Stimulated activated naive CD8-positive, alpha-beta T cell treated with anti-CD3 and anti-CD28 coated beads, Interleukin-15, Interleukin-2, amounts not matched to agents 100 ng/mL and 50 ng/mL, for 24 hours (primary cell): ENCODE data around the gene UTS2R.

Experiments used
- H3K27ac Mint-ChIP-seq: one replicate; pipeline ENCODE4 v1.8.0; 2021; ENCODE audit warnings: mild to moderate bottlenecking, mixed read lengths
- H3K27me3 Mint-ChIP-seq: one replicate; pipeline ENCODE4 v1.8.0; 2021; ENCODE audit warnings: mixed read lengths
- H3K36me3 Mint-ChIP-seq: one replicate; pipeline ENCODE4 v1.8.0; 2021; ENCODE audit warnings: low read depth, mixed read lengths
- H3K4me1 Mint-ChIP-seq: one replicate; pipeline ENCODE4 v1.8.0; 2021; ENCODE audit warnings: low read depth, mixed read lengths
- H3K4me3 Mint-ChIP-seq: one replicate; pipeline ENCODE4 v1.8.0; 2021; ENCODE audit warnings: mild to moderate bottlenecking, mixed read lengths
- H3K9me3 Mint-ChIP-seq: one replicate; pipeline ENCODE4 v1.8.0; 2021; ENCODE audit warnings: mixed read lengths

The UTS2R gene

DNA sequence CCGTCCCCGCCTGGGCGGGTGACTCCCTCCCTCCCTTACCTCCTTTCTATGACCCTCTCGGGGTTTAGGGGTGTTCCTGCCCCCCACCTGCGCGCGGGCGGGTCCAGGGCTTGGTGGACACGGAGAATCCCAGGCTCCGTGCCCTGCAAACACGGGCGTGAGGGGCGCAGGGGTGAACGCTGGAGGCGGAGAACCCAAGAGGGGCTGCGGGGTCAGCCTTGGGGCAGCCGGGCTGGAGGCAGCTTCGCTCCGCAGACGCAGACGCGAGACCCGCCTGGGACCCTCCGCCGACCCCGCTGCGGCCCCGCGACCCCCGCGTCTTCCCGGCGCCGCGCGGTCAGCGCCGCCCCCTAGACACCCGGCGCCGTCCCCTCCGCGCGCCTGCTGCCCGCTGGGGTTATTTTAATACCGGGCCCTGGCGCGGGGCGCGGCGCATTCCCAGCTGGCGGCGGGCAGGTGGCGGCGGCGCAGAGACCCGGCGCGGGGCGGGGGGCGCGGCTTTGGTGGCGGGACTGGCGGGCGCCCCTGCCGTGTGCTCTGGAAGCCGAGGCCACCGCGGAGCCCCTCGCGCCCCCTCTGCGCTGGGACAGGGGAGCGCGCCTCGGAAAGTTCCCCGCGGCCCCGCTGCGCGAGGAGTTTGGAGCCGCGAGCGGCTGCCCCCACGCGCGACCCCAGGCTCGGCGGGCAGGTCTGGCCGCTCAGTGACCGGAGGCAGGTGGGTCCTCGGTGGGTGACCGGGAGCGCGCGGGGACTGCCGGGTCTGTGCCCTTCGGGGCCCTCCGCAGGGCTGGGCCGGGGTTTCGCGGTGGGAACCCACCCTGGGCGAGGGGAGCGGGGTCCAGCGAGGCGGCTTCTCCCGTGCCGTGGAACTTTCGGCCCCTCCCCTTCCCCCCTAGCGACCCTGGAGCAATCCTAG is at the start of gene UTS2R:
TSS of gene UTS2R (plus strand) at position 433 of the 916 bp plus-strand sequence. CDS start 2,560 bp downstream, outside the sequence.
- Mint-ChIP-seq H3K9me3 (no peaks in the 10 kb centered on the region), H3K36me3 (no peaks in the 10 kb centered on the region), H3K27ac (no peak within 1 kb of the TSS), H3K27me3 (peaks cover 40% of the 10 kb centered on the region), H3K4me3 (peak within 1 kb of the TSS; percentile 65), H3K4me1 (peaks cover 21% of the 10 kb centered on the region)

DNA sequence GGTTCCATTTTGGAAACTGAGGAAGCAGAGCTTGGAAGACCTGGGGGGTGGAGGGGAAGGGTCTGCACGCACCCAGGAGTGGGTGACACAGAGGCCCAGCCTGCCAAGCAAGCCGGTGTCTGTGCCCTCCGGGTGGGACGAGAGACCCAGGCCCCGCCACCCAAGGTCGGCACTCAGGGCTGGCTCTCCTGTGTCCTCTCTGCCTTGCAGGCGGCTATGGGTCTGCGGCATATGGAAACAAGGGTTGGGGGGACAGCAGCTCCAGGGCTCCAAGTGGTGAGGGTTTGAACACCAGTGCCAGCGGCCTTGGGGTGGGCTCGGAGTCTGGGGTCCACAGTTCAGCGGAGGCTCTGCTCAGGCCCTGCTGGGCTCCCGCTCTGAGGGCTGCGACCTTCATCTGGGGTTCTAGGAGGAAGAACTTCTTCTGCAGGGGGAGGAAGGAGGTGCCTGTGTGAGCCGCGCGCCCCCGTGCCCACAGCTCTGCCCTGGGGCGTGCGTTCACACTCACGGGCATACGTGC is 49.6 kb upstream of the UTS2R start:
- H3K4me1 Mint-ChIP-seq, result peaks cover 33% of the 10 kb centered on the region
- H3K36me3 Mint-ChIP-seq, result peaks cover 3% of the 10 kb centered on the region
- peak overlapping the region; percentile 85 for H3K4me3 Mint-ChIP-seq
- H3K27me3 Mint-ChIP-seq, result no peaks in the 10 kb centered on the region
- no peaks in the 10 kb centered on the region for H3K9me3 Mint-ChIP-seq
- H3K27ac Mint-ChIP-seq, result no peak overlapping the region

DNA sequence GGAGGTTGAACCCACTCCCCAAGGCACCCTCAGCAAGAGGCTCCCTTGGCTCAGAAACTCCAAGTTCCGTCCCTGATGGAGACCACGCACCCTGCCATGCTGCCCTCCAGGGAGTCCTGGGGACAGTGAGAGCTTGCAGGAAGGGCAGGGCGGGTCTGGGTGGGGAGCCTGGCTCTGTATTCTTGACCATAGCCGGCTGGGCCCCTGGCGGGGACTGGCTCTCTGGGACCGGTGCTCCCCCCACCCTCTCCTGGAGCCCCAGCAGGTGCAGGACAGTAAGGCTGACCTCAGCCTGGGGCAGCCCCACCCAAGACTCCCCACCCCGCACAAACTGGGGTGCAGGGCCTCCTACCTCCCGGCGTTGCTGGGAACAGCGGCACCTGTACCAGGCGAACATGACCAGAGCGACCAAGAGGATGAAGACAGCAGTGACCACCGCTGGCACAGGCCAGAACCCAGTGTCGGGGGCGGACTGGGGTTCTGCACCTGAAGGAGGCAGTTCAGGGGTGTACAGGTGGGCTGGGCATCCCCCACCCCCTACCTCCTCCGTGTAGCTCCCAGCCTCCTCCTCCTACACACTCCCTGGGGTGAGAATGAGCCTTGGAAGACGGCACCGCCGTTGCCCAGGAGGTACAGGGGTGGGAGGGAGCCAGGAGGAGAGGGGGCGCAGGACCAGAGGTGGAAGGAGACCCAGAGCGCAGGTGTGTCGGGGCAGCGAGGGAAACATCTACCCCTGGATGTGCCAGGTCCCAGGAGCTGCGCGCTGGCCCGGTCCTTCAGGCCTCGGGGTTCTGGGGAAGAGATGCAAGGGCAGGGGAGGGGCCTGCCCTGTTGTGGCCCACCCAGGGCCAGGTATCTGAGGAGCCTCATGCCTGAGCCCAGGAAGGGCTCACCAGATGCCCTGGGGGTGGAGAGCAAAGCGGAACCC is 48.8 kb upstream of the UTS2R start:
- H3K27ac Mint-ChIP-seq, result no peak overlapping the region
- no peaks in the 10 kb centered on the region for H3K27me3 Mint-ChIP-seq
- peaks cover 3% of the 10 kb centered on the region for H3K36me3 Mint-ChIP-seq
- H3K4me1 Mint-ChIP-seq, result peaks cover 30% of the 10 kb centered on the region
- peak overlapping the region; percentile 85 for H3K4me3 Mint-ChIP-seq
- H3K9me3 Mint-ChIP-seq, result no peaks in the 10 kb centered on the region

DNA sequence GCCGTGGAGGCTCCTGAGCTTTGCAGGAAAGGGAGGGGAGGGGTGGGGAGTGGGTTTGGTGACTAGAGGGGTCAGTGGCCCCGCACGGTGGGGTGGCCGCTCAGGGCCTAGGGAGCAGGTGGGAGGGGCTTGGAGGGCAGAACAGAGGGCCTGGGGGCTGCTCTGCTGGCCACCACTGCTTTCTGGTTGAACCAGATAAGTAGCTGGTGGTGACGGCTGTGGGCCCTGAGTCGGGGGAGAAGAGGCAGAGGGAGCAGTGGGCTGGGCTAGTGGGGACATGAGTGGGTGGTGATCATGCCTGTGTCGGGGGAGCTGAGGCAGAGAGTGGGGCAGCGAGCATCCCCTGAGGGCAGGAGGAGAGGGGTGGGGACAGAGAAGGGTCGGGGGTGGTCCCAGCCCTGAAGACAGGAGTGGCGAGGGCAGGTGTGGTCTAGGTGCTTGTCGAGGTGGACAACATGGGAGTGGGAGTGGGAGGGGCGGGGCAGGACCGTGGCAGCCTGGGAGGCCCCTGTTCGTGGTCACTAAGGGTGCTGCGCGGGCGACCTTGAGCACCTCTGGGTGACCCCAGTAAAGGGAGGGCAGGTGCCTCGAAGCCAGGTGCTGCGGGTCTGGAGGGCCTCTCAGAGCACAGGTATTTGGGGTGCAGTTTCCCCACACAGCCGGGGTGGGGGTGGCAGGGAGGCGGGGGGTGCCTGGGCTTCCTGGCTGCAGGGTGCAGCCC is 47.9 kb upstream of the UTS2R start:
- Mint-ChIP-seq H3K4me3 (peak overlapping the region; percentile 45), H3K27ac (no peak overlapping the region), H3K27me3 (no peaks in the 10 kb centered on the region), H3K36me3 (peaks cover 3% of the 10 kb centered on the region), H3K4me1 (peaks cover 30% of the 10 kb centered on the region), H3K9me3 (no peaks in the 10 kb centered on the region)

DNA sequence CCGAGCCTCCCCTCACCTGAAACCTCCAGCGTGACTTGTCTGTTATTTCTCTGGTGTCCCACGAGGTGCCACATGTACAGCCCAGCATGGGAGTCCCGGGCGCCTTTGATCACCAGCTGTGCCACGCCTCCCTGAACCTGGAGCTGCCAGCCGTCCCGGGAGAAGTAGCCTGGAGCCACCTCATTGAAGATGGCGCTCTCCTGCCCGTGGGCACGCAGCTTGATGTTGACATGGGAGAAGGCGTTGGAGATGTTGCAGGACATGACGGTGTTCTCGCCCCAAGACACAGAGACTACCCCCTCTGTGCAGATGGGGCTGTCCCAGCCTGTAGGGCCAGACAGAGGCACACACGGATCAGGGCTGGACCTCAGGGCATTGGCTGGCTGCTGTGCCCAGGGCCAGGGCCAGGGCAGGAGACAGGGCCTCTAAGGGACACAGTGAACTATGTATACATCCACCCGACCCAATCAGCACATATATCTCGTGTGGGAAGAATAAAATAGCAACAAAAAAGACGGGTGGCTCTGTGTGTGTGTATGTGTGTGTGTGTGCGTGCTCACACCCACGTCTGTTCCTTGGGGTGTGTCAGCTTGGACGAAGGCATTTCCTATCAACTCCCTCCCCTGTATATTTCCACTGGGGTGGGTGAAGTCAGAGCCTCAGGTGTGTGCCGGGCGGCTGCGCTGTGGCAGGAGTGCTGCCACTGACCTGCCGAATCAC is 46.8 kb upstream of the UTS2R start:
- Mint-ChIP-seq H3K27ac (peak overlapping the region; percentile 52), H3K36me3 (peaks cover 3% of the 10 kb centered on the region), H3K27me3 (no peaks in the 10 kb centered on the region), H3K4me1 (peaks cover 30% of the 10 kb centered on the region), H3K4me3 (no peak overlapping the region), H3K9me3 (no peaks in the 10 kb centered on the region)

DNA sequence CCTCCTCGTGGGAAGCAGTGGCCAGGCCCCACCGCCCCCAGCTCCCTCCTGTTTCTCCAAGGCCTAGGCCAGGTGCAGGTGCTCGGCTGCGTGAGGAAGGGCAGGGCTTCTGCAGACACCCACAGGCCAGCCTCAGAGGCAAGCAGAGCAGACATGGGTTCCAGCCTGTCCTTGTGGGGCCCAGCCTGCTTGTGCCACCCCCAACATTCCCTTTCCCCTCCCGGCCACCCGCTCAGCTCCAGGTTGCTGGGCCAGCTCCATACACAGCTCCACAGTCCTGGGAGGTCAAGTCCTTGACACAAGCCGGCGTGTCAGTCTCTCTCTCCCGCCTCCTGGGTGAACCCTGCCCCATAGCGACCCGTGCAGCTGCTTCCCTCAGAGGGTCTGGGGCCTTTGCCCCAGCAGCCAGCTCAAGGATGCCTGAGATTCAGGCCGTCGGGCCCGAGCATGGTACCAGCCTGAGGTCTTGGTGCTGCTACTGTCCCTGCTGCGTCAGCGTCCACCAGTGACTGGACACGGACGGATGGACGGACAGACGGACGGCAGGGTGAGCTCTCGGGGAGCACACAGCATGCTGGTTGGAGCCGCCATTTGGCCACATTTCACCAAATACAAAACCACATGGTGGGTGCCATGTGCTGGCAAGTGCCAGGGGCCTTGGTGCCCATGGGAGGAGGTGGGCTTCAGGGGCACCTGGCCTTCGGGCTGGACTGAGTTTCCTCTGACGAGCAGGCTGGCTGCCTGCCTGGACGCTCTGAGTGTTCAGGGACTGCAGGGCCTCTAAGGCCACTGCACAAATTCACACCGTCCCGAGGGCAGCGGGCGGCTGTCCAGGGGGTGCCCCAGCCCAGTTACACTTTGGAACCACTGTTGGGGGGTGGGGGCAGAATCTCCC is 46.0 kb upstream of the UTS2R start:
- no peaks in the 10 kb centered on the region for H3K9me3 Mint-ChIP-seq
- H3K4me1 Mint-ChIP-seq, result peaks cover 29% of the 10 kb centered on the region
- no peak overlapping the region for H3K4me3 Mint-ChIP-seq

DNA sequence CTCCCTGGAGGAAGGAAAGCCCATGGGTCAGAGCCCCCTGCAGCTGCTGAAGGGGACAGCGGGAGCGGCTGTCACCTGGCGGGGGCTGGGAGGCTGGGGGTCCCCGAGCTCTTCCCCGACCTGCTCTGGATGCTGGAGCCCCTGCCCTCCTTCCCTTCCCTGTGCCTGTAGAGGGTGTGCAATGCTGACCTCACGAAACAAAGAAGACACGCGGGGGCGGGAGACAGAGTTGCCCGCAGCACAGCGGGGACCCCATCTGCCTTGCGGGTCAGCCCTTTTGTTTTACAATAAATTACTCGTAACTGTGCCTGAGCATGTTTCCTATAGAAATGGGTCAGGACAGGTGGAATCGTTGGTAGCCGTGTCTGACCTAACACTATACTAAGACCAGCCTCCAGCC is 44.3 kb upstream of the UTS2R start:
- H3K4me1 Mint-ChIP-seq, result peaks cover 18% of the 10 kb centered on the region
- no peak overlapping the region for H3K27ac Mint-ChIP-seq
- H3K4me3 Mint-ChIP-seq, result no peak overlapping the region
- no peaks in the 10 kb centered on the region for H3K27me3 Mint-ChIP-seq
- no peaks in the 10 kb centered on the region for H3K9me3 Mint-ChIP-seq
- H3K36me3 Mint-ChIP-seq, result no peaks in the 10 kb centered on the region

More for the DNA sequence above, 46.0 kb upstream of the UTS2R start:
- Mint-ChIP-seq H3K27me3 (no peaks in the 10 kb centered on the region), H3K27ac (peak overlapping the region; percentile 52), H3K36me3 (peaks cover 3% of the 10 kb centered on the region)

DNA sequence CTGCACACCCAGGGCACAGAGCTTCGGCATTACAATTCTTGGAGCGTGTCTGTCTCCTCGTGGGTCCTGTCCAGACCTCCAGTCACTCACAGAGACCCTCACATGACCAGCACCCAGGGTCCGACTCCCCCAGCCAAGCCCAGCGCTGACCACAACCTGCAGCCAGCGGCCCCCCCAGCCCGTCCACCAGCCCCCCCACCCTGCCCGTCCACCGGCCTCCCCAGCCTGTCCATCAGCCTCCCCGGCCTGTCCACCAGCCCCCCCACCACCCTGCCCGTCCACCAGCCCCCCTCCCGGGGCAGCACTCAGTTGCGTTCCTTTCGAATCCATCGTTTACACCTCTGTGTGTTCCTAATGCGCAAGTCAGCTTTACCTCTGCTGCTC is 43.8 kb upstream of the UTS2R start:
- no peaks in the 10 kb centered on the region for H3K36me3 Mint-ChIP-seq
- no peak overlapping the region for H3K27ac Mint-ChIP-seq
- no peaks in the 10 kb centered on the region for H3K9me3 Mint-ChIP-seq
- no peak overlapping the region for H3K4me3 Mint-ChIP-seq
- peaks cover 18% of the 10 kb centered on the region for H3K4me1 Mint-ChIP-seq
- peaks cover 2% of the 10 kb centered on the region for H3K27me3 Mint-ChIP-seq

DNA sequence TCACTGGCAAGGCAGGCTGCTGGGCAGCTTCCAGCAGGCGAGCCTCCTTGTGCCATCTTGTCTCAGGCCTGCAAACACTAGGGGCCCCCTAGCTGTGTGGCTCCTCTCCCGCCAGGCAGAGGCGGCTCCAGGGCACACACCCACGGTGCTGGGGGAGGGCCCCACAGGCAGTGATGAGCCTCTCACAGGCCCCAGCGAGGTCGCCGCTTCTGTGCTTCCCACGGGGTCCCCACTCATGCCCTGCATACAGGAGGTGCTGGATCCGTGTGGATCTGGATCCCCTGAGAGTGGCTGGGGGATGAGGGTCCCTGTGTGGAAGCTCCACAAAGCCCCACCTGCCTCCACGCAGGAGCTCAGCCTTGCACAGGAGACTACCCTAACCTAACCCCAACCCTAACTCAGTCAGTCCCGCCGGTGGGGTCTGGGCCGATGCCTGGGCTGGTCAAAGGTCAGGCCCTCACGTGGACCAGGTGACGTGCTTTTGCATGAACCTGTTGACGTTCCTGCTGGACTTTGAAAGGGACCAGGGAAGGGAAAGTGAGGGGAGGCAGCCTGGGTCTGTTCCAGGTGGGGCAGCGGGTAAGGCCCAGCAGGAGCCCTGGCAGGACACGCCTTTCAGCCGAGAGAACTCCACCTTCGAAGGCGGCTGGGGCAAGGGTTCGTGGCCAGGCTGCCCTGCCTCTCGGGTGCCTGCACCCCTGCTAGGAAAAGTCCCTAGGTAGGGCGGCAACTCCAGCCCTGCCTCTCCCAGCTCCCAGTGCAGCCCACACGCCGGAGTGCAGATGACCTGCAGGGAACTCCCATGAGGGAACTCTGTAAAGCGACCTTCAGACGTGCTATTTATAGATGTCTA is 43.2 kb upstream of the UTS2R start:
- Mint-ChIP-seq H3K4me1 (peaks cover 19% of the 10 kb centered on the region), H3K27me3 (peaks cover 5% of the 10 kb centered on the region), H3K4me3 (no peak overlapping the region), H3K27ac (no peak overlapping the region), H3K36me3 (no peaks in the 10 kb centered on the region), H3K9me3 (no peaks in the 10 kb centered on the region)

DNA sequence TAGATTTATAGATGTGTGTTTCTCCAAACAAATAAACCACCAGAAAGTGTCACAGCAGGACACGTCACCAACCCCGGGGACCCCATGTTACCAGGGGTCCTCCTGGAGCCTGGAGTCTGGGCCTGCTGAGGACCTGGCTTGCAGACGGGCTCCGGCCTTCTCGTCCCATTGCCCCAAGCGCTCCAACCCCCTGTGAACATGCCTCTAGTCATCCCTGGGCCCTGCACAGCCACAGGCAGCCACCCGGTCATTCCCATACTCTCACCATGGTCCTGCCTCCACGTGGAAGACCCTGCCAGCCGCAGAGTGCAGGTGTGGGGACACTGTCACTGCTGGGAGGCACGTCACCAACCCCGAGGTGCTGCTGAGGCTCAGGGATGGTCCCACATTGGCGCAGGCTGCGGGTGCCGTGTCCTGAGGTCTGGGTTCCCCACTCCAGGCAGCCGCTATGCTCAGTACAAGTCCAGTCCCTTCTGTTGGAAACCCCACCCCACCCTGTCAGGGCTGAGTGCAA is 42.5 kb upstream of the UTS2R start:
- Mint-ChIP-seq H3K36me3 (no peaks in the 10 kb centered on the region), H3K27ac (no peak overlapping the region), H3K4me3 (no peak overlapping the region), H3K9me3 (no peaks in the 10 kb centered on the region), H3K4me1 (peaks cover 19% of the 10 kb centered on the region), H3K27me3 (peaks cover 5% of the 10 kb centered on the region)

DNA sequence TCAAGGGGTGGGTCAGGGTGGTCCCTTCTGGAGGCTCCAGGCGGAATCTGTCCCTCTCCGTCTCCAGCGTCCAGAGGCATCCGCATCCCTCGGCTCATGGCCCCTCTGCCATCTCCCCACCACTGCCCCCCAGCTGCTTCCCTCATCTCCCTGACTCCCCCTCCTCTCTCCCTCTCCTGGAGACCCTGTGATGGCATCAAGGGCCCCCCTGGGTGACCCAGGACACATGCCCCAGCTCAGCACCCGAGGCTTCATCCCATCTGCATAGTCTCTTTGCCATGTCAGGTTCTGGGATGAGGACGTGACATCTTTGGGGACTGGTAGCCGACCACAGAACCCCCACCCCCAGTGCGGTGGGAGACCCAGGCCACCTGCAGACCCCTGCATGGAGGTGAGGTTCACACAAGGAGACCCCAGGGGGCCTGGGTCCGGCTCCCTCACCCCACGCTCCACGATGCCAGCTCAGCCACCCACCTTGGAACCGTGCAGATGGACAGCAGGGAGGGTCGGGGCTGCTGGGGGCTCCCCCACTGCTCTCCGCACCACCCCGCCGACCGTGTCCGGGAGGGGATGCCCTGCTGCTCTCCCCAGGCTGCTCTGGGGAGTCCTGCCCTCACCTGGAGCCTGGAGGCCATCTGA is 41.8 kb upstream of the UTS2R start:
- Mint-ChIP-seq H3K4me3 (no peak overlapping the region), H3K4me1 (peaks cover 21% of the 10 kb centered on the region), H3K27me3 (peaks cover 5% of the 10 kb centered on the region), H3K9me3 (no peaks in the 10 kb centered on the region), H3K27ac (no peak overlapping the region), H3K36me3 (no peaks in the 10 kb centered on the region)
